HL-60 (cell line): ENCODE measurements around the gene OCIAD1.
A peak's percentile ranks its signal among the peaks of the same experiment; 100 is the strongest.

Experiments used
- DNase-seq, 2 experiments: peaks; one replicate each; pipeline ENCODE4 v3.0.0-alpha.2; 2010 to 2020; ENCODE audit warnings: low read depth in 1 of 2, low spot score in 1 of 2
- H3K27ac ChIP-seq: fragments of 250-450 bp; sonication (Bioruptor Pico); replicated peaks from 2 replicates; pipeline ENCODE4 v1.5.1; 2020; ENCODE audit warnings: mild to moderate bottlenecking, moderate library complexity
- H3K27me3 ChIP-seq: fragments of 250-450 bp; sonication (Bioruptor Pico); 2 replicates; pipeline ENCODE4 v1.5.1; 2021; ENCODE audit warnings: mild to moderate bottlenecking, moderate library complexity; ENCODE audit not compliant: insufficient read depth, poor library complexity, severe bottlenecking
- H3K4me3 ChIP-seq: replicated peaks from 2 replicates; pipeline ENCODE4 v1.5.1; 2011; ENCODE audit warnings: mild to moderate bottlenecking, control low read depth, low read length; ENCODE audit not compliant: insufficient read depth
- GABPA ChIP-seq: IDR thresholded peaks from 2 replicates; pipeline ENCODE4 v1.6.1; 2012; ENCODE audit warnings: low read depth
- POLR2AphosphoS5 ChIP-seq: IDR thresholded peaks from 2 replicates; pipeline ENCODE4 v1.6.1; 2012; ENCODE audit warnings: low read depth
- SPI1 ChIP-seq: IDR thresholded peaks from 2 replicates; pipeline ENCODE4 v1.6.1; 2012; ENCODE audit warnings: low read depth, mild to moderate bottlenecking, borderline replicate concordance
- TF ChIP-seq, protein P1 (sequence below): IDR thresholded peaks from one replicate; pipeline ENCODE4 v1.5.1; 2011; ENCODE audit warnings: low read length, control low read depth, inconsistent platforms; ENCODE audit not compliant: insufficient read depth
- TF ChIP-seq, protein P2 (sequence below): IDR thresholded peaks from 2 replicates; pipeline ENCODE4 v1.6.1; 2012; ENCODE audit warnings: low read depth; ENCODE audit not compliant: insufficient replicate concordance

Gene OCIAD1

DNA sequence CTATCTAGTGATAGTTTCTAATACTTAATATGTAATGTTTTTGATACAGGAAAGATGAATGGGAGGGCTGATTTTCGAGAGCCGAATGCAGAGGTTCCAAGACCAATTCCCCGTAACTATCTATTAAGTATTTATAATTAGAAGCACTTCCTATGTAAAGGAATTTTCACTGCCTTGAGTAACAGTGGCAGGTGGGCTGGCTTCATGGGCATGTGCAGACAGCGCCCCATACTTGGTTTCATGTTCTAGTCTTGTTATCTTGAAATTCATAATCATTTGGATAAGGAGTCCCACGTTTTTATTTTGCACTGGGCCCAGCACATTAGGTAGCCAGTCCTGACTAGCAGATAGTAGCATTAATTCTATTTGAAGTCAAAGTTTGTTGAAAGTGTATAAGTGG is 1.7 kb downstream of the OCIAD1 start:
- Histone ChIP-seq H3K27me3 (no peaks in the 10 kb centered on the region), H3K27ac (peak overlapping the region; percentile 98), H3K4me3 (no peak overlapping the region)
- TF ChIP-seq, protein P1, sequence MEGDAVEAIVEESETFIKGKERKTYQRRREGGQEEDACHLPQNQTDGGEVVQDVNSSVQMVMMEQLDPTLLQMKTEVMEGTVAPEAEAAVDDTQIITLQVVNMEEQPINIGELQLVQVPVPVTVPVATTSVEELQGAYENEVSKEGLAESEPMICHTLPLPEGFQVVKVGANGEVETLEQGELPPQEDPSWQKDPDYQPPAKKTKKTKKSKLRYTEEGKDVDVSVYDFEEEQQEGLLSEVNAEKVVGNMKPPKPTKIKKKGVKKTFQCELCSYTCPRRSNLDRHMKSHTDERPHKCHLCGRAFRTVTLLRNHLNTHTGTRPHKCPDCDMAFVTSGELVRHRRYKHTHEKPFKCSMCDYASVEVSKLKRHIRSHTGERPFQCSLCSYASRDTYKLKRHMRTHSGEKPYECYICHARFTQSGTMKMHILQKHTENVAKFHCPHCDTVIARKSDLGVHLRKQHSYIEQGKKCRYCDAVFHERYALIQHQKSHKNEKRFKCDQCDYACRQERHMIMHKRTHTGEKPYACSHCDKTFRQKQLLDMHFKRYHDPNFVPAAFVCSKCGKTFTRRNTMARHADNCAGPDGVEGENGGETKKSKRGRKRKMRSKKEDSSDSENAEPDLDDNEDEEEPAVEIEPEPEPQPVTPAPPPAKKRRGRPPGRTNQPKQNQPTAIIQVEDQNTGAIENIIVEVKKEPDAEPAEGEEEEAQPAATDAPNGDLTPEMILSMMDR, result no peak
- TF ChIP-seq SPI1, result no peak
- TF ChIP-seq, protein P2, sequence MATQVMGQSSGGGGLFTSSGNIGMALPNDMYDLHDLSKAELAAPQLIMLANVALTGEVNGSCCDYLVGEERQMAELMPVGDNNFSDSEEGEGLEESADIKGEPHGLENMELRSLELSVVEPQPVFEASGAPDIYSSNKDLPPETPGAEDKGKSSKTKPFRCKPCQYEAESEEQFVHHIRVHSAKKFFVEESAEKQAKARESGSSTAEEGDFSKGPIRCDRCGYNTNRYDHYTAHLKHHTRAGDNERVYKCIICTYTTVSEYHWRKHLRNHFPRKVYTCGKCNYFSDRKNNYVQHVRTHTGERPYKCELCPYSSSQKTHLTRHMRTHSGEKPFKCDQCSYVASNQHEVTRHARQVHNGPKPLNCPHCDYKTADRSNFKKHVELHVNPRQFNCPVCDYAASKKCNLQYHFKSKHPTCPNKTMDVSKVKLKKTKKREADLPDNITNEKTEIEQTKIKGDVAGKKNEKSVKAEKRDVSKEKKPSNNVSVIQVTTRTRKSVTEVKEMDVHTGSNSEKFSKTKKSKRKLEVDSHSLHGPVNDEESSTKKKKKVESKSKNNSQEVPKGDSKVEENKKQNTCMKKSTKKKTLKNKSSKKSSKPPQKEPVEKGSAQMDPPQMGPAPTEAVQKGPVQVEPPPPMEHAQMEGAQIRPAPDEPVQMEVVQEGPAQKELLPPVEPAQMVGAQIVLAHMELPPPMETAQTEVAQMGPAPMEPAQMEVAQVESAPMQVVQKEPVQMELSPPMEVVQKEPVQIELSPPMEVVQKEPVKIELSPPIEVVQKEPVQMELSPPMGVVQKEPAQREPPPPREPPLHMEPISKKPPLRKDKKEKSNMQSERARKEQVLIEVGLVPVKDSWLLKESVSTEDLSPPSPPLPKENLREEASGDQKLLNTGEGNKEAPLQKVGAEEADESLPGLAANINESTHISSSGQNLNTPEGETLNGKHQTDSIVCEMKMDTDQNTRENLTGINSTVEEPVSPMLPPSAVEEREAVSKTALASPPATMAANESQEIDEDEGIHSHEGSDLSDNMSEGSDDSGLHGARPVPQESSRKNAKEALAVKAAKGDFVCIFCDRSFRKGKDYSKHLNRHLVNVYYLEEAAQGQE, result no peak
- TF ChIP-seq GABPA, result no peak
- TF ChIP-seq POLR2AphosphoS5, result no peak
- DNase-seq, result no peak

DNA sequence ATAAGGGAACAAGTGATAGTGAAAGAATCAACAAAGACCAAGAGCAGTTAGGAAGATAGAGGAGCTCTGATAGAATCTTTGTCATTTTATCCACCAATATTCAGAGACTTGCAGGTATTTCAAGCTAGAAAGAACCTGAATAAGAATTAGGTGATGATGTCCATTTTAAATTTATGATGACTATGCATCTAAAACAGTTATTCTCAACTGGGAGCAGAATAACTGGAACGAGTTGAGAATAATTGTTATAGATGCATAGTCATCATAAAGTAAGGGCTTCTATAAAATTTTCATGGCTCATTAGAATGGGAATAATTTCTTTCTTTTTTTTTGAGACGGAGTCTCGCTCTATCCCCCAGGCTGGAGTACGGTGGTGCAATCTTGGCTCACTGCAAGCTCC is 5.8 kb downstream of the OCIAD1 start:
- no peak overlapping the region for H3K4me3 ChIP-seq
- no peak for DNase-seq
- H3K27ac ChIP-seq, result no peak overlapping the region
- TF ChIP-seq POLR2AphosphoS5 (no peak), SPI1 (no peak), GABPA (no peak)
- TF ChIP-seq, protein P1, result no peak
- TF ChIP-seq, protein P2, result no peak
- H3K27me3 ChIP-seq, result no peaks in the 10 kb centered on the region

DNA sequence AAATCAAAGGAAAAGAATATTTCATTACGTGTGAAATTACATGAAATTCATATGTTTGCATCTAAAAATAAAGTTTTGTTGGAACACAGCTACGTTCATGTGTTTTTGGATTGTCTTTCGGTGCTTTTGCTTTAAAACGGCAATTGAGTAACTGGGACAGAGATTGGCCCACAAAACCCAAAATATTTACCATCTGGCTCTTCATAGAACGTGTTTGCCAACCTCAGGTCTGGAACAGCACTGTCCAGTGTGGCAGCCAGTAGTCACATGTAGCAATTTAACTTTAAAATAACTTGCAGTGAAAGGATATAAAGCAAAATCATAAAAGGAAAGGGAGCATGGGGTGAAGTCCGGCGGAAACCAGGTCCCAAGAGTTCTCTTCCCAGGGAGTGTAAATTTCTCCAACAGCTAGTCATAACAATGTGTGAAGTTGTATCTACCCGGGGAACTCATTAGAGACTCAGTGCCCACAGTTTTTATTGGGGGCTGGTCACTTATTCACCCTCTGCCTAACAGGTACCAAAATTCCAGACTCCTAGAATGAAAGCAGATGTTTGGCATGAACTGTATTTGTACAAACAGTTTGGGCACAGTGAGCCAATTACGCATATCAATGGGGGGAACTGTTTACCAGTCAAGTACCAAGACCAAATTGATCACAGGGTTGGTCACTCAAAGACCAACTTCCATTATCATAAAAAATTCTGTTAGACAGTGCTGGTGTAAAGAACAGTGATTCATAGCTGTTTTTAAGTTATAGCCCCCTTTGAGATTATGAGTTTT is 10.3 kb downstream of the OCIAD1 start:
- no peaks in the 10 kb centered on the region for H3K27me3 ChIP-seq
- TF ChIP-seq, protein P2, result no peak
- TF ChIP-seq SPI1 (no peak), POLR2AphosphoS5 (no peak), GABPA (no peak)
- TF ChIP-seq, protein P1, result no peak
- no peak overlapping the region for H3K27ac ChIP-seq
- DNase-seq, result no peak
- H3K4me3 ChIP-seq, result no peak overlapping the region
